H7 (cell line): Measurements from ENCODE around the gene PRR9. TPM values are rescaled to one million over a fixed set of nuclear protein-coding genes. Genes with fewer than 3 reads are reported as not detected.

ENCODE experiments used
- DNase-seq: peaks from one replicate; pipeline ENCODE4 v3.0.0; 2012
- H3K27me3 ChIP-seq: 2 replicates; pipeline ENCODE4 v1.6.0; 2011; ENCODE audit warnings: mild to moderate bottlenecking, low read length; ENCODE audit not compliant: control insufficient read depth, insufficient read depth
- H3K36me3 ChIP-seq: replicated peaks from 2 replicates; pipeline ENCODE4 v1.5.1; 2011; ENCODE audit warnings: low read length; ENCODE audit not compliant: control insufficient read depth, insufficient read depth
- H3K4me3 ChIP-seq: 2 replicates; pipeline ENCODE4 v1.5.1; 2011; ENCODE audit warnings: low read depth, mild to moderate bottlenecking, control low read depth, low read length, moderate library complexity; ENCODE audit not compliant: insufficient read depth
- total RNA-seq: library from RNA; depleted of rRNA; stranded (reverse); fragments of >200 nt; shearing (Covaris generic); gene quantifications from 2 replicates; pipeline ENCODE4 v1.2.3, GENCODE V29; 2014; rRNA removed

PRR9 gene
- total RNA-seq, 1 experiment from 2014 or later = not detected

DNA sequence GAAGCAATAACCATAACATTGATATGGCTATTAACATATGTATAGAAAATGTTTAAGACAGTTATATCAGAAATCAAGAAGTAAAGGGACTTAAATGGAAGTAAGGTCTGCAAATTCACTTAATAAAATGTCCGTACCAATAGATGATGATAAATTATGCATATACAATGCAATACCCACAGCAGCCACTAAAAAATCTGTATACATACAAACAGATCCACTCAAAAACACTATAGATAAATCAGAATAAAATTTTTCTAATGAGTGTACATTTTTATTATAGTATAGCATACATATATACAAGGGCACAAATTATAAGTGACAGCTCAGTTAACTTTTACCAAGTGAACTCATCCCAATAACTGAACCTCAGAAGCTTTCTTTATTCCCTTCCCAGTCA lies 48.1 kb downstream of the PRR9 start:
- DNase-seq = no peak
- no peaks in the 10 kb centered on the region for H3K36me3 ChIP-seq
- H3K4me3 ChIP-seq = no peak overlapping the region
- H3K27me3 ChIP-seq = peaks cover 12% of the 10 kb centered on the region

Other genes starting within 250 kb of the PRR9 start
- gene SPRR4, start 246.9 kb upstream of the PRR9 start, total RNA-seq = not detected in 2 replicates
- gene SPRR1A, start 233.5 kb upstream of the PRR9 start, total RNA-seq = not detected in 2 replicates
- gene SPRR3, start 215.8 kb upstream of the PRR9 start, total RNA-seq = not detected in 2 replicates
- not detected in 2 replicates for gene SPRR1B, start 186.4 kb upstream of the PRR9 start, total RNA-seq
- gene SPRR2D, start 176.5 kb upstream of the PRR9 start, total RNA-seq = not detected in 2 replicates
- not detected in 2 replicates for gene SPRR2A, start 160.1 kb upstream of the PRR9 start, total RNA-seq
- not detected in 2 replicates for gene SPRR2B, start 146.0 kb upstream of the PRR9 start, total RNA-seq
- gene SPRR2E, start 123.1 kb upstream of the PRR9 start, total RNA-seq = not detected in 2 replicates
- not detected in 2 replicates for gene SPRR2F, start 104.1 kb upstream of the PRR9 start, total RNA-seq
- 0.26 TPM in 1 of 2 replicates, not detected in the other for gene SPRR2G, start 66.7 kb upstream of the PRR9 start, total RNA-seq
- not detected in 2 replicates for gene LELP1, start 14.2 kb upstream of the PRR9 start, total RNA-seq
- gene LORICRIN, start 42.1 kb downstream of the PRR9 start, total RNA-seq = not detected in 2 replicates
- not detected in 2 replicates for gene PGLYRP3, start 95.4 kb downstream of the PRR9 start, total RNA-seq
- gene PGLYRP4, start 131.3 kb downstream of the PRR9 start, total RNA-seq = not detected in 2 replicates
- not detected in 2 replicates for gene S100A9, start 140.3 kb downstream of the PRR9 start, total RNA-seq
- not detected in 2 replicates for gene S100A12, start 158.0 kb downstream of the PRR9 start, total RNA-seq
- gene S100A8, start 173.5 kb downstream of the PRR9 start, total RNA-seq = not detected in 2 replicates
- not detected in 2 replicates for gene S100A7A, start 198.9 kb downstream of the PRR9 start, total RNA-seq
- not detected in 2 replicates for gene S100A7, start 243.1 kb downstream of the PRR9 start, total RNA-seq